Neural cell (in vitro differentiated cells): ENCODE measurements around the gene PSEN2.

ENCODE experiments used
- CTCF ChIP-seq: fragments of 450-650 bp; IDR thresholded peaks from 2 replicates; pipeline ENCODE4 v1.5.1; 2014; ENCODE audit warnings: antibody characterized with exemption, mild to moderate bottlenecking, moderate library complexity; ENCODE audit not compliant: poor library complexity, severe bottlenecking
- EP300 ChIP-seq: fragments of 450-650 bp; conservative IDR thresholded peaks from 2 replicates; pipeline ENCODE4 v1.6.1; 2014; ENCODE audit warnings: antibody characterized with exemption, mild to moderate bottlenecking, moderate library complexity; ENCODE audit not compliant: poor library complexity, severe bottlenecking
- EZH2 ChIP-seq: fragments of 200-600, 300-800 bp; shearing (Covaris generic), sonication (generic); IDR thresholded peaks from 2 replicates; pipeline ENCODE4 v1.6.1; 2014; ENCODE audit warnings: antibody characterized with exemption, low read length, borderline replicate concordance, mild to moderate bottlenecking; ENCODE audit not compliant: insufficient read depth, poor library complexity, severe bottlenecking
- MXI1 ChIP-seq: fragments of 450-650 bp; conservative IDR thresholded peaks from 2 replicates; pipeline ENCODE4 v1.6.1; 2014; ENCODE audit warnings: antibody characterized with exemption, mild to moderate bottlenecking; ENCODE audit not compliant: poor library complexity, severe bottlenecking
- POLR2AphosphoS5 ChIP-seq: IDR thresholded peaks from 2 replicates; pipeline ENCODE4 v1.6.1; 2012
- RAD21 ChIP-seq: fragments of 450-650 bp; conservative IDR thresholded peaks from 2 replicates; pipeline ENCODE4 v1.6.1; 2014; ENCODE audit warnings: antibody characterized with exemption, mild to moderate bottlenecking, moderate library complexity
- REST ChIP-seq: IDR thresholded peaks from 2 replicates; pipeline ENCODE4 v1.6.1; 2012; ENCODE audit warnings: borderline replicate concordance
- SMC3 ChIP-seq: fragments of 450-650 bp; conservative IDR thresholded peaks from 2 replicates; pipeline ENCODE4 v1.6.1; 2014; ENCODE audit warnings: antibody characterized with exemption, mild to moderate bottlenecking, moderate library complexity; ENCODE audit not compliant: poor library complexity
- TAF1 ChIP-seq: IDR thresholded peaks from 2 replicates; pipeline ENCODE4 v1.6.1; 2012; ENCODE audit warnings: low read depth

- TF ChIP-seq EZH2 (no peak), CTCF (no peak), POLR2AphosphoS5 (no peak), SMC3 (no peak), REST (no peak), EP300 (no peak), RAD21 (no peak), MXI1 (no peak), TAF1 (no peak)
Observed at GRCh38 chr1:226904772-226905171, 34.4 kb downstream of the PSEN2 start.
